ENCODE results near the gene LEFTY1. TPM values are rescaled to one million over a fixed set of nuclear protein-coding genes. Genes with fewer than 3 reads are reported as not detected.

LEFTY1 gene
- total RNA-seq, 1 experiment from 2014 or later = 0.64 TPM

DNA sequence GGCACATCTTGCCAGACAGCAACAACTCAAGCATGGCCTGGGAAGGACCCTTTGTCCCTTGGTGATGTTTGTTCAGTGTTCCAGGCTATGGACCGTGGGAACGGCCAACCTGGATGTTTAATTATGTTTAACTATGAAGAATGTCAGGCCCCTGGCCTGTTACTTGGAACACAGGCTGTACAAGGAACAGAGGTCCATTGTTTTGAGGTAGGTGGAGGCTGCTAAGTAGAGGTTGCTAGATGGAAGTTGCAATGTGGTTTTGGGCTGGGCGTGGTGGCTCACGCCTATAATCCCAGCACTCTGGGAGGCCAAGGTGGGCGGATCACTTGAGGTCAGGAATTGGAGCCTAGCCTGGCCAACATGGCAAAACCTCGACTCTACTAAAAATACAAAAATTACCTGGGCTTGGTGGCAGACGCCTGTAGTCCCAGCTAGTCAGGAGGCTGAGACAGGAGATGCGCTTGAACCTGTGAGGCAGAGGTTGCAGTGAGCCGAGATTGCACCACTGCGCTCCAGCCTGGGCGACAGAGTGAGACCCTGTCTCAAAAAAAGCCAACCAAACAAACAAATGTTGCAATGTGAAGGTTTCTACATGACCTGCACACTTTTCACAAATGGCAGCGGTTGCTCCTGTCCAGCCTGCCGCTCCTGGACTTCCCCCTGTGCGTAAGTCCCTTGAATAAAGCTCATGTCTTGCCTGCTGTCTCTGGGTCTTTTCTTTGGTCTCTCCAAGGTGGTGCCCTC is 2.5 kb upstream of the LEFTY1 start (continued):
- no peak for TF ChIP-seq SRF (IDR thresholded peaks at IDR 0.05; ENCODE audit: low read depth)
- no peak for TF ChIP-seq POLR2A (IDR thresholded peaks at IDR 0.05; ENCODE audit: borderline replicate concordance, extremely low read depth, insufficient read depth, insufficient read length)
- TF ChIP-seq ZFX (IDR thresholded peaks at IDR 0.05) = no peak
- TF ChIP-seq REST (IDR thresholded peaks at IDR 0.05; ENCODE audit: low read depth) = no peak
- no peak for TF ChIP-seq EZH2 (IDR thresholded peaks at IDR 0.05)

- no peak for DNase-seq (ENCODE audit: low read depth, low spot score)
- Histone ChIP-seq H3K4me2 (ENCODE audit: low read length) (peak overlapping the region; percentile 14; the same call in 1 of the 2 replicates), H3K9ac (ENCODE audit: low read length) (no peak overlapping the region), H2AFZ (ENCODE audit: low read depth, low read length, poor library complexity, severe bottlenecking) (no peak overlapping the region), H4K20me1 (ENCODE audit: insufficient read depth) (no peaks in the 10 kb centered on the region), H3K27me3 (ENCODE audit: insufficient read depth, low read length) (no peaks in the 10 kb centered on the region), H3K9me2 (ENCODE audit: insufficient read depth) (no peaks in the 10 kb centered on the region), H3K4me1 (ENCODE audit: control insufficient read depth in 1 of 2, insufficient read depth in 2 of 2, low read length in 2 of 2) (peaks cover 0 to 15% of the 10 kb centered on the region in 2 experiments; a peak in 2 of 4 replicates), H3K36me3 (ENCODE audit: control insufficient read depth in 1 of 2, insufficient read depth in 2 of 2, low read length in 2 of 2) (no peaks in the 10 kb centered on the region), H3K79me2 (ENCODE audit: insufficient read depth, low read length) (no peaks in the 10 kb centered on the region), H3K4me3 (replicated peaks in 1 of 2; ENCODE audit: low read depth in 1 of 2, low read length in 2 of 2) (no peak overlapping the region), H3K27ac (ENCODE audit: low read depth, low read length) (no peak overlapping the region), H3K9me3 (ENCODE audit: control insufficient read depth in 1 of 2, insufficient read depth in 1 of 2, low read depth in 1 of 2, low read length in 2 of 2) (no peaks in the 10 kb centered on the region)
- POLR2A ChIA-PET = no interaction called here
- ATAC-seq = peak; percentile 23
- intact Hi-C loops (cut with micrococcal nuclease) = no loop called here
- RAD21 ChIA-PET (ENCODE audit: low non-redundant PET in 1 of 2, low total read pairs in 2 of 2, uncharacterized antibody in 2 of 2, unreplicated experiment in 2 of 2) = no interaction called here
- CTCF ChIA-PET = interaction anchor here (0.6 to 1.1 kb wide), 2 partner anchors 86 to 409 kb away, joined by 3 read pairs; no protein-coding TSS in a partner anchor
- no TSS peak for BruUV-seq (replicated peaks)
- TF ChIP-seq CBX3 (IDR thresholded peaks at IDR 0.05; ENCODE audit: low read depth) (no peak), ATF3 (IDR thresholded peaks at IDR 0.05) (no peak), SIN3A (IDR thresholded peaks at IDR 0.05; ENCODE audit: low read depth) (no peak), EZH2 (IDR thresholded peaks at IDR 0.05) (no peak), SP1 (IDR thresholded peaks at IDR 0.05; ENCODE audit: low read depth) (no peak), ELF1 (IDR thresholded peaks at IDR 0.05; ENCODE audit: borderline replicate concordance, low read depth) (no peak), POLR2AphosphoS5 (IDR thresholded peaks at IDR 0.05; ENCODE audit: low read depth, low read length) (no peak), POLR2A (IDR thresholded peaks at IDR 0.05; ENCODE audit: borderline replicate concordance, extremely low read depth, insufficient read depth, insufficient read length) (no peak), MAX (IDR thresholded peaks at IDR 0.05) (no peak), FOSL1 (IDR thresholded peaks at IDR 0.05; ENCODE audit: low read depth) (no peak)
- TF ChIP-seq, protein P1, sequence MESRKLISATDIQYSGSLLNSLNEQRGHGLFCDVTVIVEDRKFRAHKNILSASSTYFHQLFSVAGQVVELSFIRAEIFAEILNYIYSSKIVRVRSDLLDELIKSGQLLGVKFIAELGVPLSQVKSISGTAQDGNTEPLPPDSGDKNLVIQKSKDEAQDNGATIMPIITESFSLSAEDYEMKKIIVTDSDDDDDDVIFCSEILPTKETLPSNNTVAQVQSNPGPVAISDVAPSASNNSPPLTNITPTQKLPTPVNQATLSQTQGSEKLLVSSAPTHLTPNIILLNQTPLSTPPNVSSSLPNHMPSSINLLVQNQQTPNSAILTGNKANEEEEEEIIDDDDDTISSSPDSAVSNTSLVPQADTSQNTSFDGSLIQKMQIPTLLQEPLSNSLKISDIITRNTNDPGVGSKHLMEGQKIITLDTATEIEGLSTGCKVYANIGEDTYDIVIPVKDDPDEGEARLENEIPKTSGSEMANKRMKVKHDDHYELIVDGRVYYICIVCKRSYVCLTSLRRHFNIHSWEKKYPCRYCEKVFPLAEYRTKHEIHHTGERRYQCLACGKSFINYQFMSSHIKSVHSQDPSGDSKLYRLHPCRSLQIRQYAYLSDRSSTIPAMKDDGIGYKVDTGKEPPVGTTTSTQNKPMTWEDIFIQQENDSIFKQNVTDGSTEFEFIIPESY (IDR thresholded peaks at IDR 0.05; ENCODE audit: extremely low read depth, insufficient replicate concordance, low read length) = no peak
- TF ChIP-seq, protein P2, sequence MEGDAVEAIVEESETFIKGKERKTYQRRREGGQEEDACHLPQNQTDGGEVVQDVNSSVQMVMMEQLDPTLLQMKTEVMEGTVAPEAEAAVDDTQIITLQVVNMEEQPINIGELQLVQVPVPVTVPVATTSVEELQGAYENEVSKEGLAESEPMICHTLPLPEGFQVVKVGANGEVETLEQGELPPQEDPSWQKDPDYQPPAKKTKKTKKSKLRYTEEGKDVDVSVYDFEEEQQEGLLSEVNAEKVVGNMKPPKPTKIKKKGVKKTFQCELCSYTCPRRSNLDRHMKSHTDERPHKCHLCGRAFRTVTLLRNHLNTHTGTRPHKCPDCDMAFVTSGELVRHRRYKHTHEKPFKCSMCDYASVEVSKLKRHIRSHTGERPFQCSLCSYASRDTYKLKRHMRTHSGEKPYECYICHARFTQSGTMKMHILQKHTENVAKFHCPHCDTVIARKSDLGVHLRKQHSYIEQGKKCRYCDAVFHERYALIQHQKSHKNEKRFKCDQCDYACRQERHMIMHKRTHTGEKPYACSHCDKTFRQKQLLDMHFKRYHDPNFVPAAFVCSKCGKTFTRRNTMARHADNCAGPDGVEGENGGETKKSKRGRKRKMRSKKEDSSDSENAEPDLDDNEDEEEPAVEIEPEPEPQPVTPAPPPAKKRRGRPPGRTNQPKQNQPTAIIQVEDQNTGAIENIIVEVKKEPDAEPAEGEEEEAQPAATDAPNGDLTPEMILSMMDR (IDR thresholded peaks at IDR 0.05 in 2 of 3, conservative IDR thresholded peaks at IDR 0.05 in 1 of 3; ENCODE audit: borderline replicate concordance in 1 of 3, insufficient read depth in 1 of 3, low read depth in 2 of 3, low read length in 2 of 3) = no peak
Measured at GRCh38 chr1:225890346-225891228, 1.6 kb upstream of the LEFTY1 start.

Data from HCT116 (cell line).